ENCODE results near the gene TMEM127. TPM values are rescaled to one million over a fixed set of nuclear protein-coding genes. Genes with fewer than 3 reads are reported as not detected.

TMEM127 gene
- total RNA-seq, 1 experiment from 2014 or later, result 49.1 TPM

- ChIA-PET CTCF (interaction anchor here (1.5 kb wide), 1 partner anchor 124 kb away, joined by 7 read pairs; the partner anchor contains the start of gene ASTL), POLR2A (interaction anchor here (1.8 kb wide), 1 partner anchor 54 kb away, joined by 12 read pairs; the partner anchor contains the start of gene STARD7)
- peaks cover 22% of the 10 kb centered on the region for H3K36me3 Mint-ChIP-seq (ENCODE audit: insufficient read depth, unreplicated experiment)
- peak overlapping the region; percentile 45 for H3K4me3 Mint-ChIP-seq (ENCODE audit: unreplicated experiment)
- no peak overlapping the region for H3K4me3 ChIP-seq (ENCODE audit: low read depth, low read length)
- H3K27ac Mint-ChIP-seq (ENCODE audit: unreplicated experiment), result no peak overlapping the region
- H3K9me3 Mint-ChIP-seq (ENCODE audit: unreplicated experiment), result no peaks in the 10 kb centered on the region
- no peaks in the 10 kb centered on the region for H3K9me3 ChIP-seq
- peaks cover 38% of the 10 kb centered on the region for H3K4me1 ChIP-seq
- no TSS peak for BruUV-seq (replicated peaks)
- no peaks in the 10 kb centered on the region for H3K27me3 Mint-ChIP-seq (ENCODE audit: insufficient read depth, unreplicated experiment)
- DNase-seq, result no peak
- intact Hi-C loops (cut with micrococcal nuclease; ENCODE audit: unreplicated experiment), result loop anchor here (10.0 kb wide), 2 partner anchors 238 to 268 kb away; partner anchors contain the start of gene ANKRD36C
- H3K4me1 Mint-ChIP-seq (ENCODE audit: low read depth, unreplicated experiment), result peaks cover 30% of the 10 kb centered on the region
- H3K27me3 ChIP-seq (replicated peaks; ENCODE audit: control insufficient read depth, insufficient read depth, low read length), result no peaks in the 10 kb centered on the region
- no peak for TF ChIP-seq CTCF (IDR thresholded peaks at IDR 0.05; ENCODE audit: insufficient read depth in 1 of 2, low read depth in 1 of 2, low read length in 1 of 2, severe bottlenecking in 1 of 2, unreplicated experiment in 1 of 2)
- H3K36me3 ChIP-seq (ENCODE audit: control insufficient read depth, insufficient read depth, low read length), result peaks cover 1% of the 10 kb centered on the region; the same call in 1 of the 2 replicates
Measured at GRCh38 chr2:96262306-96262705, 3.5 kb downstream of the TMEM127 start.

GRCh38 chr2:96261328-96262003, 4.3 kb downstream of the TMEM127 start:
- H3K27ac Mint-ChIP-seq (ENCODE audit: unreplicated experiment), result peak overlapping the region; percentile 47
- intact Hi-C loops (cut with micrococcal nuclease; ENCODE audit: unreplicated experiment), result loop anchor here (10.0 kb wide), 2 partner anchors 237 to 267 kb away; partner anchors contain the start of gene ANKRD36C

More at GRCh38 chr2:96261328-96262003, 4.3 kb downstream of the TMEM127 start:
- no peak for TF ChIP-seq CTCF (IDR thresholded peaks at IDR 0.05; ENCODE audit: insufficient read depth in 1 of 2, low read depth in 1 of 2, low read length in 1 of 2, severe bottlenecking in 1 of 2, unreplicated experiment in 1 of 2)
- Histone ChIP-seq H3K9me3 (no peaks in the 10 kb centered on the region), H3K27me3 (replicated peaks; ENCODE audit: control insufficient read depth, insufficient read depth, low read length) (no peaks in the 10 kb centered on the region), H3K4me1 (peaks cover 37% of the 10 kb centered on the region), H3K36me3 (ENCODE audit: control insufficient read depth, insufficient read depth, low read length) (peaks cover 1% of the 10 kb centered on the region; the same call in 1 of the 2 replicates), H3K4me3 (ENCODE audit: low read depth, low read length) (no peak overlapping the region)
- BruUV-seq (replicated peaks), result no TSS peak
- POLR2A ChIA-PET, result interaction anchor here (1.2 to 1.8 kb wide), 2 partner anchors 10 to 53 kb away, joined by 3 to 12 read pairs; partner anchors contain the start of gene STARD7
- Mint-ChIP-seq H3K4me1 (ENCODE audit: low read depth, unreplicated experiment) (peaks cover 30% of the 10 kb centered on the region), H3K36me3 (ENCODE audit: insufficient read depth, unreplicated experiment) (peaks cover 21% of the 10 kb centered on the region), H3K9me3 (ENCODE audit: unreplicated experiment) (no peaks in the 10 kb centered on the region), H3K27me3 (ENCODE audit: insufficient read depth, unreplicated experiment) (no peaks in the 10 kb centered on the region), H3K4me3 (ENCODE audit: unreplicated experiment) (peak overlapping the region; percentile 45)
- DNase-seq, result peak in 1 of 2 experiments; percentile 43
- CTCF ChIA-PET, result interaction anchor here (0.6 to 1.9 kb wide), 5 partner anchors 51 to 269 kb away, joined by 4 to 21 read pairs (median 6); partner anchors contain the start of genes ANKRD36C, ASTL and STARD7

Data from Caco-2 (cell line).